CD14-positive monocyte (primary cell): ENCODE results near the gene RNASEH2A. TPM values are rescaled to one million over a fixed set of nuclear protein-coding genes. Genes with fewer than 3 reads are reported as not detected.

Experiments used
- DNase-seq, 3 donors: peaks; one replicate each; pipeline ENCODE4 v3.0.0-alpha.2; 2011 to 2022
- H2AFZ ChIP-seq: 2 replicates; pipeline ENCODE4 v1.6.0; 2012; ENCODE audit warnings: mild to moderate bottlenecking, low read depth, low read length, inconsistent platforms; ENCODE audit not compliant: insufficient read depth, poor library complexity, severe bottlenecking
- H3K27ac ChIP-seq, 2 donors: 1 replicate in 1 of 2; 2 replicates in 1 of 2; pipeline ENCODE4 v1.5.1; 2012 to 2013; ENCODE audit warnings: low read length in 2 of 2, control low read depth in 1 of 2, inconsistent platforms in 1 of 2, low read depth in 1 of 2, mild to moderate bottlenecking in 1 of 2
- H3K27me3 ChIP-seq, 2 donors: one replicate each; pipeline versions ENCODE4 v1.6.0 to v1.6.1; 2011 to 2013; ENCODE audit warnings: low read length in 2 of 2; ENCODE audit not compliant: control insufficient read depth in 2 of 2, insufficient read depth in 2 of 2
- H3K36me3 ChIP-seq, 2 donors: replicated peaks in 1 of 2; 1 replicate in 1 of 2; 2 replicates in 1 of 2; pipeline versions ENCODE4 v1.5.1 to v1.6.1; 2012 to 2013; ENCODE audit warnings: low read length in 2 of 2, control low read depth in 1 of 2, inconsistent platforms in 1 of 2, mild to moderate bottlenecking in 1 of 2; ENCODE audit not compliant: insufficient read depth in 2 of 2, control insufficient read depth in 1 of 2
- H3K4me1 ChIP-seq, 2 donors: 1 replicate in 1 of 2; 2 replicates in 1 of 2; pipeline versions ENCODE4 v1.5.1 to v1.6.1; 2012 to 2013; ENCODE audit warnings: low read length in 2 of 2, control low read depth in 1 of 2, inconsistent platforms in 1 of 2, mild to moderate bottlenecking in 1 of 2, moderate library complexity in 1 of 2; ENCODE audit not compliant: insufficient read depth in 2 of 2, control insufficient read depth in 1 of 2
- H3K4me2 ChIP-seq: replicated peaks from 2 replicates; pipeline ENCODE3; 2012; ENCODE audit warnings: low read length, moderate library complexity, mild to moderate bottlenecking; ENCODE audit not compliant: poor library complexity, severe bottlenecking; ENCODE audit errors: extremely low read depth
- H3K4me3 ChIP-seq, 3 experiments: fragments of 200-600 bp in 1 of 3; sonication (generic) in 1 of 3; replicated peaks in 1 of 3; 1 replicate in 2 of 3; 2 replicates in 1 of 3; pipeline ENCODE4 v1.5.1; 2011 to 2013; ENCODE audit warnings: low read length in 3 of 3, mild to moderate bottlenecking in 3 of 3, control low read depth in 2 of 3, low read depth in 2 of 3, inconsistent platforms in 1 of 3, moderate library complexity in 1 of 3
- H3K79me2 ChIP-seq: 2 replicates; pipeline ENCODE4 v1.6.0; 2012; ENCODE audit warnings: mild to moderate bottlenecking, control low read depth, inconsistent platforms, low read length, moderate library complexity; ENCODE audit not compliant: insufficient read depth
- H3K9ac ChIP-seq: 2 replicates; pipeline ENCODE4 v1.6.0; 2017; ENCODE audit warnings: low read length, mild to moderate bottlenecking; ENCODE audit not compliant: insufficient read depth, poor library complexity, severe bottlenecking
- H3K9me3 ChIP-seq, 2 donors: replicated peaks in 1 of 2; 1 replicate in 1 of 2; 2 replicates in 1 of 2; pipeline versions ENCODE4 v1.5.1 to v1.6.1; 2012 to 2013; ENCODE audit warnings: low read length in 2 of 2, control low read depth in 1 of 2; ENCODE audit not compliant: control insufficient read depth in 1 of 2, insufficient read depth in 1 of 2
- H4K20me1 ChIP-seq: 2 replicates; pipeline ENCODE4 v1.6.0; 2012; ENCODE audit warnings: mild to moderate bottlenecking, low read length, control low read depth, moderate library complexity; ENCODE audit not compliant: insufficient read depth
- H3K27ac Mint-ChIP-seq, 7 donors: one replicate each; pipeline ENCODE4 v1.8.0; 2020; ENCODE audit warnings: mild to moderate bottlenecking in 7 of 7, mixed read lengths in 7 of 7, moderate library complexity in 6 of 7, inconsistent platforms in 2 of 7
- H3K27me3 Mint-ChIP-seq, 3 donors: one replicate each; pipeline ENCODE4 v1.8.0; 2021 to 2022; ENCODE audit warnings: low read depth in 3 of 3, mild to moderate bottlenecking in 3 of 3, mixed read lengths in 3 of 3, moderate library complexity in 3 of 3, inconsistent platforms in 1 of 3
- H3K36me3 Mint-ChIP-seq, 2 donors: one replicate each; pipeline ENCODE4 v1.8.0; 2020; ENCODE audit warnings: mixed read lengths in 2 of 2, inconsistent platforms in 1 of 2, mild to moderate bottlenecking in 1 of 2
- H3K4me1 Mint-ChIP-seq: one replicate; pipeline ENCODE4 v1.8.0; 2020; ENCODE audit warnings: mild to moderate bottlenecking, mixed read lengths
- H3K4me3 Mint-ChIP-seq, 2 donors: one replicate each; pipeline ENCODE4 v1.8.0; 2020; ENCODE audit warnings: mild to moderate bottlenecking in 2 of 2, mixed read lengths in 2 of 2, moderate library complexity in 1 of 2
- H3K9me3 Mint-ChIP-seq, 7 donors: one replicate each; pipeline ENCODE4 v1.8.0; 2020 to 2022; ENCODE audit warnings: mixed read lengths in 7 of 7, mild to moderate bottlenecking in 6 of 7, moderate library complexity in 6 of 7, inconsistent platforms in 2 of 7
- CTCF ChIP-seq: fragments of 200-600 bp; IDR thresholded peaks from one replicate; pipeline ENCODE4 v1.8.0; 2022; ENCODE audit warnings: antibody characterized with exemption, mild to moderate bottlenecking
- WGBS: methylation state at CpG from one replicate; pipeline ENCODE4 v1.1.5; 2013; ENCODE audit warnings: missing lambda C conversion rate; ENCODE audit not compliant: insufficient coverage; 5-methylcytosine and 5-hydroxymethylcytosine counted together
- intact Hi-C, 2 donors: fragments of 100-400 bp; cut with micrococcal nuclease; formaldehyde crosslinking; loops; one replicate each; pipeline versions ENCODE4 v1.15.0 to v1.15.1; 2023
- polyA plus RNA-seq, 3 donors: library from polyadenylated mRNA; depleted of rRNA in 1 of 3; unstranded in 2 of 3; stranded (reverse) in 1 of 3; fragments of 300-500 nt in 2 of 3; fragments of >200 nt in 1 of 3; fragmentation: Illumina TruSeq in 2 of 3; gene quantifications; 1 replicate in 2 of 3; 2 replicates in 1 of 3; pipeline ENCODE4 v1.2.3, GENCODE V29; 2012 to 2021

RNASEH2A gene
- polyA plus RNA-seq, 3 donors = 8.7 to 21.5 (median 15.2) TPM

GRCh38 chr19:12837225-12837624 is 30.8 kb downstream of the RNASEH2A start:
- DNase-seq = no peak
- WGBS = 75% methylated on average over 2 of the region's 4 CpGs
- H3K9me3 Mint-ChIP-seq = peaks cover 5 to 52% (median 40%) of the 10 kb centered on the region in 7 donors
- H3K4me3 Mint-ChIP-seq = peak overlapping the region in 1 of 2 donors; percentile 82
- Histone ChIP-seq H3K4me2 (no peak overlapping the region), H3K4me3 (no peak overlapping the region), H2AFZ (no peak overlapping the region), H3K27me3 (peaks cover 77 to 95% of the 10 kb centered on the region in 2 donors), H3K27ac (no peak overlapping the region), H3K4me1 (peaks cover 18 to 42% of the 10 kb centered on the region in 2 donors), H3K36me3 (no peaks in the 10 kb centered on the region), H3K9me3 (peaks cover 13 to 66% of the 10 kb centered on the region in 2 donors), H3K9ac (no peak overlapping the region), H4K20me1 (no peaks in the 10 kb centered on the region), H3K79me2 (no peaks in the 10 kb centered on the region)
- no peak for TF ChIP-seq CTCF
- H3K36me3 Mint-ChIP-seq = peaks cover 14 to 17% of the 10 kb centered on the region in 2 donors
- H3K4me1 Mint-ChIP-seq = peaks cover 37% of the 10 kb centered on the region
- peaks cover 89 to 92% (median 90%) of the 10 kb centered on the region in 3 donors for H3K27me3 Mint-ChIP-seq
- intact Hi-C loops = no loop called here
- peak overlapping the region in 1 of 7 donors; percentile 73 for H3K27ac Mint-ChIP-seq

GRCh38 chr19:12838182-12838885 is 31.9 kb downstream of the RNASEH2A start, which contains the start of gene MAST1:
Gene MAST1, plus strand, starts transcription at chr19:12838515. Its CDS starts 58 bp downstream, at chr19:12838573.
- Histone ChIP-seq H3K27ac (no peak within 1 kb of the TSS), H3K4me1 (peaks cover 17 to 37% of the 10 kb centered on the region in 2 donors), H3K9me3 (peaks cover 13 to 60% of the 10 kb centered on the region in 2 donors), H3K79me2 (no peaks in the 10 kb centered on the region), H3K9ac (no peak within 1 kb of the TSS), H4K20me1 (no peaks in the 10 kb centered on the region), H3K4me2 (peak within 1 kb of the TSS; percentile 57), H3K36me3 (no peaks in the 10 kb centered on the region), H2AFZ (no peak within 1 kb of the TSS), H3K27me3 (peaks cover 70 to 88% of the 10 kb centered on the region in 2 donors), H3K4me3 (no peak within 1 kb of the TSS)
- Mint-ChIP-seq H3K4me3 (peak within 1 kb of the TSS; percentile 41 to 85), H3K9me3 (peaks cover 3 to 47% (median 38%) of the 10 kb centered on the region in 7 donors), H3K36me3 (peaks cover 11 to 12% of the 10 kb centered on the region in 2 donors), H3K27ac (peak within 1 kb of the TSS in 1 of 7 donors; percentile 73), H3K27me3 (peaks cover 79 to 87% (median 80%) of the 10 kb centered on the region in 3 donors), H3K4me1 (peaks cover 31% of the 10 kb centered on the region)
- under 1% methylated on average over 59 of the region's 69 CpGs for WGBS
- intact Hi-C loops = no loop called here
- peak; percentile 66 for TF ChIP-seq CTCF
- DNase-seq = peak in 2 of 3 donors; percentile 17 to 49
